Renal pelvis (tissue), 12 donors: Measurements from ENCODE around the gene FGFR4. TPM values are rescaled to one million over a fixed set of nuclear protein-coding genes. Genes with fewer than 3 reads are reported as not detected.
A peak's percentile ranks its signal among the peaks of the same experiment; 100 is the strongest.
"Not testable (repeated sequence)": the region's sequence is repeated elsewhere in the genome, so short reads cannot be mapped to it uniquely, and the experiment has no call there.

Source experiments
- DNase-seq: peaks from one replicate; pipeline ENCODE4 v3.0.0-alpha.2; 2013
- long read RNA-seq, 16 experiments: transcript quantifications; one replicate each; lab custom pipeline, GENCODE V29; 2026
- polyA plus RNA-seq, 3 donors: library from polyadenylated mRNA; unstranded; fragments of 120-200 nt; gene quantifications; one replicate each; pipeline ENCODE4 v1.2.1, GENCODE V29; 2013; ENCODE audit not compliant: insufficient read length in 3 of 3

The FGFR4 gene
- polyA plus RNA-seq: 100 to 1,000 TPM in 2 of 3 donors, 10 to 100 TPM in 1; 87.4 to 103 (median 101) TPM
- long read RNA-seq, donor 1, transcript FGFR4-204 (3 exons, 712 nt): major isoform, 5 of 26 reads
- long read RNA-seq, donor 1, partial matches to known transcripts: 16 of 26 reads
- long read RNA-seq, donor 1, other reads (novel, unspliced or antisense): 0 of 26 reads
- long read RNA-seq, donor 2, transcript FGFR4-207 (18 exons, 2,638 nt): major isoform, 6 of 21 reads
- long read RNA-seq, donor 2, partial matches to known transcripts: 11 of 21 reads
- long read RNA-seq, donor 2, other reads (novel, unspliced or antisense): 0 of 21 reads
- long read RNA-seq, donor 3, transcript FGFR4-207 (18 exons, 2,638 nt): major isoform, 6 of 24 reads
- long read RNA-seq, donor 3, partial matches to known transcripts: 15 of 24 reads
- long read RNA-seq, donor 3, other reads (novel, unspliced or antisense): 0 of 24 reads
- long read RNA-seq, donor 4, transcript FGFR4-207 (18 exons, 2,638 nt): major isoform, 8 of 21 reads
- long read RNA-seq, donor 4, transcript FGFR4-204 (3 exons, 712 nt): minor isoform, 5 of 21 reads
- long read RNA-seq, donor 4, partial matches to known transcripts: 5 of 21 reads
- long read RNA-seq, donor 4, other reads (novel, unspliced or antisense): 0 of 21 reads
- long read RNA-seq, donor 5, partial matches to known transcripts: 0 of 1 reads
- long read RNA-seq, donor 5, other reads (novel, unspliced or antisense): 0 of 1 reads
- long read RNA-seq, donor 6, partial matches to known transcripts: 12 of 20 reads
- long read RNA-seq, donor 6, other reads (novel, unspliced or antisense): 0 of 20 reads
- long read RNA-seq, donor 7, transcript FGFR4-204 (3 exons, 712 nt): major isoform, 7 of 38 reads
- long read RNA-seq, donor 7, partial matches to known transcripts: 25 of 38 reads
- long read RNA-seq, donor 7, other reads (novel, unspliced or antisense): 0 of 38 reads
- long read RNA-seq, donor 8: 0 reads
- long read RNA-seq, donor 9, partial matches to known transcripts: 18 of 29 reads
- long read RNA-seq, donor 9, other reads (novel, unspliced or antisense): 0 of 29 reads
- long read RNA-seq, donor 10, partial matches to known transcripts: 13 of 19 reads
- long read RNA-seq, donor 10, other reads (novel, unspliced or antisense): 0 of 19 reads
- long read RNA-seq, donor 11, partial matches to known transcripts: 7 of 12 reads
- long read RNA-seq, donor 11, other reads (novel, unspliced or antisense): 0 of 12 reads
- long read RNA-seq, donor 12, transcript FGFR4-207 (18 exons, 2,638 nt): major isoform, 5 of 27 reads
- long read RNA-seq, donor 12, partial matches to known transcripts: 15 of 27 reads
- long read RNA-seq, donor 12, other reads (novel, unspliced or antisense): 0 of 27 reads
- long read RNA-seq, donor 13, partial matches to known transcripts: 7 of 11 reads
- long read RNA-seq, donor 13, other reads (novel, unspliced or antisense): 0 of 11 reads
- long read RNA-seq, donor 14, partial matches to known transcripts: 52 of 60 reads
- long read RNA-seq, donor 14, other reads (novel, unspliced or antisense): 0 of 60 reads
- long read RNA-seq, donor 15, partial matches to known transcripts: 10 of 23 reads
- long read RNA-seq, donor 15, other reads (novel, unspliced or antisense): 0 of 23 reads
- long read RNA-seq, donor 16, transcript FGFR4-207 (18 exons, 2,638 nt): minor isoform, 5 of 38 reads
- long read RNA-seq, donor 16, transcript FGFR4-204 (3 exons, 712 nt): major isoform, 9 of 38 reads
- long read RNA-seq, donor 16, partial matches to known transcripts: 19 of 38 reads
- long read RNA-seq, donor 16, other reads (novel, unspliced or antisense): 0 of 38 reads

DNA sequence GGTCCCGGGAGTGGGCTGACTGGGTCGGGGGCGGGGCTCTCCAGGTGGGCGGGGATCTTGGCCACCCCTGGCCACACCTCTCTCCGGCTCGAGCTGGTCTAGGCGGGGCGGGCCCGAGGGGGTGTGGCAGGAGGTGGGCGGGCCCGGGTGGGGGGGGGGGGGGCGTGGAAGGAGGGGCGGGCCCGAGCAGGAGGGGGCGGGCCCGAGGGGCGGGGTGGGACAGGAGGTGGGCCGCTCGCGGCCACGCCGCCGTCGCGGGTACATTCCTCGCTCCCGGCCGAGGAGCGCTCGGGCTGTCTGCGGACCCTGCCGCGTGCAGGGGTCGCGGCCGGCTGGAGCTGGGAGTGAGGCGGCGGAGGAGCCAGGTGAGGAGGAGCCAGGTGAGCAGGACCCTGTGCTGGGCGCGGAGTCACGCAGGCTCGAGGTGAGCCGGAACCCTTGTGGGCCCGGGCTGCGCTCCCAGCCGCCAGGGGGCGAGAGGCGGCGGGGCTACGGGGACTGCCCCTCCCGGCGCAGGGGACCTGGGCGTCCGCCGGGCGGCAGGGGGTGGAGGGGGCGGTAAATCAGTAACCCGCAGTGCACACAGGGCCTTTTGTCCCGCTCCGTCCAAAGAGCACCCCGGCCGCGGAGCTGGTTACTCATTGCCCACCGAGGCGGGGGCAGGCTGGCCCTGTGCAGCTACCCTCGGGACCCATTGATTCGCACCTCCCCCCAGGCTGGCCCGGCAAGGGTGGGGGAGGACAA, at the start of gene FGFR4:
TSS of gene FGFR4 (plus strand) at position 262 of the 744 bp plus-strand sequence. CDS start 2,688 bp downstream, outside the sequence.
- peak; percentile 82 for DNase-seq

DNA sequence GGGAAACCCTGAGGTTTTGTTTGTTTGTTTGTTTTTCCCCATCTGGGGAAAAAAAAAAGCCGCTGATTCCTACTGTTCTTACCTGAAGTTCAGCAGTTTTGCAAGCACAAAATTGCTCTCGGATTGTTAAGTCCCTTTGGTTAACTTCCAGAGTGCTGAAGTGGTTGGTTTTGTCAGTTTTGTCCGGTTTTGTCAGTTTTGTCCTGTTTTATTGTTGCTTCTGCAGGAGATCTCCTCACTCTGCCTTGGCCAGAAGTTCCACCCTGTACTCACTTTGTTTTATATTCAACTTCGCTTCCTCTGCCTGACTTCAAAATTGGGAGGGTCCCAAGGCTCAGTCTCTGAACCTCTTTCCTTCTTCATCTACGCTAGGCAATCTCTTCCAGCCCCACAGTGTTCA, 49.8 kb upstream of the FGFR4 start:
- DNase-seq: no peak

DNA sequence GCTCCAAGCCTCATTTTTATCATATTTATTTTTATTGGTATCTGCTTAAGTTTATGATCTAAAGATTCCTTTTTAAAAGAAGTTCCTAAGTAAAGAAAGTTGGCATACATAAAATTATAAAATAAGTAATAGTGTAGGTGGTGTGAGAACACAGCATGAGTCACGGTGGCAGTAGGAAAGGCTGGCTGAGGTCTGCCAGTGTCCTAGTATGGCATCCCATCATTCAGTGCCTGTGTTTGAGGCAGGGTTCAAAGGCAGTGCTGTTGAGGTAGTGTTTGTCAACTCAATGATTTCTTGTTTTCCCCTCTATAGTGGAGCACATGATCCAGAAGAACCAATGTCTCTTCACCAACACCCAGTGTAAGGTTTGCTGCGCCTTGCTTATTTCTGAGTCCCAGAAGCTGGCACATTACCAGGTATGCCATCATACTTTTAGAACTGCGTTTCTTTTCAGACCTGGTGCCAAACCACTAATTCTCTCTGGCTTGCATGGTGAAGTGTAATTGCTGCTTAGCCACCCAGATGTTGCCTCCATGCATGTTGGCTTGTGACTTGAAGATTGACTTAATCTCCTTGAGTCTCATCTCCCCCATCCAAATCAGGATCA, 45.8 kb upstream of the FGFR4 start:
- DNase-seq: no peak

DNA sequence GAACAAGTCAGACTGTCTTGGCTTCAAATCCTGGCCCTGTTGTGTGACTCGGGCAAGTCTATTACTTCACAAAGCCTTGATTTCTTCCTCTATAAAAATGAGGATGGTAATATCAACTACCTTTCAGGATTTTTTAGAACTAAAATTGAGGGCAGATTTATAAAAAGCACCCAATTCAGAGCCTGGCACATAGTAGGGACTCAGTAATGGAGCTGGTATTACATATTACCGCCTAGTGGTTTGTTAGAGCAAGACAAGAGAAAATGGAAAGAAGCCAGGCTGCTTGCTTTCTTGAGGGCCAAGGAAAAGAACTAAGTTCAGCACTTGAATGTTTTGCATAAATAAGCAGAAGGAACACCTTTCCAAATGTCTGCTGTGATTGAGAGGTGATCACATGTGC, 44.8 kb upstream of the FGFR4 start:
- DNase-seq: no peak

DNA sequence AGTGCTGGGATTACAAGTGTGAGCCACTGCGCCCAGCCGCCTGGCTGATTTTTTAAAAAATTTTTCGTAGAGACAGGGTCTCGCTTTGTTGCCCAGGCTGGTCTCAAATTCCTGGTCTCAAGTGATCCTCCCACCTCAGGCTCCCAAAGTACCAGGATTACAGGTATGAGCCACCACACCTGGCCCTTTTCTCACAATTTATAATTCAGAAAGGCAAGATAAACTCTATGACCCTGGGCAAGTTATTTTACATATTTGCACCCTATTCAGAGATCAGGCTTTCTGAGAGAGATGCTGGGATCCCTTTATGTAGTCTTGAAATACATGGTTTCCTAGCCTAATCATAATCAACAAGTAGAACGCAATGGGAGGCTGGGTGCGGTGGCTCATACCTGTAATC, 43.6 kb upstream of the FGFR4 start:
- no peak for DNase-seq

DNA sequence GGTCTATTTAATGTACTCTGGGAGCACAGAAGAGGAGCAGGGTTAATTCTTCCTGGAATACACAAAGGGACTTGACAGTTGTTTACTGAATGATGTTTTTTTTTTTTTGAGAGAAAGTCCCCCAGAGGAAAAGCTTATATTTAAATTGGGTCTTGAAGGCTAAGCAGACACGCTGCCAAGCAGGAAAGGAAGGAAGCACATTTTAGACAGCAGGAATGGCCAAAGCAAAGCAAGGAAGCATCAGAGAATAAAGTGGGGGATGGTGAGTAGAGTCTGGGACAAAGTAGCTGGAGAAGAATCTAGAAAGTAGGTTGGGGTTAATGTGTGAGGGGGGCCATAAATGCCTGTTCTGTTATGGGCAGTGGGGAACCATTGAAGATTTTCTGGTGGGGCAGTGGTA, 42.8 kb upstream of the FGFR4 start:
- DNase-seq: no peak

DNA sequence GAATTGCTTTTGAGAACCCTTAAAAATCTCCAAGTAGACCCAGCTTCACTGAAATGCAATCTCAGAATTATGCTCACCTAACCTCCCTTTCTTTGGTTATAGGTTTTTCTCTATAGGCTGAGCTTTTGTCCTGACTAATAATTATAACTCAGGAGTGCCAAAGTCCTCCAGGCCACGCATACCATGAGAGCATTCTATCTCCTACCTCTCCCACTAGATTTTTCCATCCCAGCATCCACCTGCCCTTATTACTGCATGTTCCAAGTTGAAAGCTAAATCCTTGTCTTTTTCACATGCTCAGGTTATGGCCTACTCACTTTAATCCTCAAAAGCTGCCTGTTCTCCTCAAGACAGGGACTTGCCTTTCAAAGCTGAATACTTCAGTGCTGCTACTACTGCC, 42.1 kb upstream of the FGFR4 start:
- no peak for DNase-seq

DNA sequence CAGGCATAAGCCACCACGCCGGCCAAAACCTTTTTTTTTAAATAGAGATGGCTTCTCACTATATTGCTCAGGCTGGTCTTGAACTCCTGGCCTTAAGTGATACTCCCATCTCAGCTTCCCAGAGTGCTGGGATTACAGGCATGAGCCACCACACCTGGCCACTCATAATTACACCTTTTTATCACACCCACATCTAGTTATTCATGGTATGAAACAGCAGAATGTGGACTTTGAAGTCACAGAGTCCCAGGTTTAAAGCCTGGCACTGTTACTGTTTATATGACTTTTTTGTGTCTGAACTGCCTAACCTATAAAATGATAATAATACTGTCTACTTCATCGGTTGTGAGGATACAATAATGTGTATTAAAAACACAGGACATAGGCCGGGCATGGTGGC, 41.1 kb upstream of the FGFR4 start:
- no peak for DNase-seq

DNA sequence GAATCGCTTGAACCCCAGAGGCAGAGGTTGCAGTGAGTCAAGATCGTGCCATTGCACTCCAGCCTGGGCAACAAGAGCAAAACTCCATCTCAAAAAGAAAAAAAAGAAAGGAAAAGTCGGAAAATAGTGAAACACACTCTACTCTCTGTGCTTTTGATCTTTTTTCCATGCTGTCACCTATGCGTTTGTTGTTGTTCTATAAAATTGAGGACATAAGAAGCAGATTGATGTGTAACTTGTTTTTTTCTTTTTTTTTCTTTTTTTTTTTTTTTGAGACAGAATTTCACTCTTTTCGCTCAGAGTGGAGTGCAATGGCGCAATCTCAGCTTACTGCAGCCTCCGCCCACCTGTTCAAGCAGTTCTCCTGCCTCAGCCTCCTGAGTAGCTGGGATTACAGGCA, 38.2 kb upstream of the FGFR4 start:
- not testable (repeated sequence) for DNase-seq

DNA sequence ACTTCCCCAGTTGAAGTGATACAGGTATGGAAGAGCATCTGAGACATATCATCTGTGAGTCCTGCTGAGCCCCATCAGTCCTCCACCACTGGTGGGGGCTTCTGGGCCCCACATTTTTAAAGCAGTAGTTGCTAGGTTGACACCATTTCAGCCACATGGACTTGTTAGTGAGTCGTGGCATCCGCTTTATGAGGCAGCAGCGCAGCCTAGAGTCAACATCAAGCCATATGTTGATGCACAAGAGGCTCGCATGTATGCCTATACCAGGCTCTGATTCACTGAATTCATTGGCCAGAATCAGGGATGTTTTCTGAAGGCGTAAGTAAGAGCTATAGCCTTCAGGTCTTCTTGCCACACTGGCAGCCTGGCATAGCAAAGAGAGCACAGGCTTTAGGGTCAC, 37.4 kb upstream of the FGFR4 start:
- no peak for DNase-seq

DNA sequence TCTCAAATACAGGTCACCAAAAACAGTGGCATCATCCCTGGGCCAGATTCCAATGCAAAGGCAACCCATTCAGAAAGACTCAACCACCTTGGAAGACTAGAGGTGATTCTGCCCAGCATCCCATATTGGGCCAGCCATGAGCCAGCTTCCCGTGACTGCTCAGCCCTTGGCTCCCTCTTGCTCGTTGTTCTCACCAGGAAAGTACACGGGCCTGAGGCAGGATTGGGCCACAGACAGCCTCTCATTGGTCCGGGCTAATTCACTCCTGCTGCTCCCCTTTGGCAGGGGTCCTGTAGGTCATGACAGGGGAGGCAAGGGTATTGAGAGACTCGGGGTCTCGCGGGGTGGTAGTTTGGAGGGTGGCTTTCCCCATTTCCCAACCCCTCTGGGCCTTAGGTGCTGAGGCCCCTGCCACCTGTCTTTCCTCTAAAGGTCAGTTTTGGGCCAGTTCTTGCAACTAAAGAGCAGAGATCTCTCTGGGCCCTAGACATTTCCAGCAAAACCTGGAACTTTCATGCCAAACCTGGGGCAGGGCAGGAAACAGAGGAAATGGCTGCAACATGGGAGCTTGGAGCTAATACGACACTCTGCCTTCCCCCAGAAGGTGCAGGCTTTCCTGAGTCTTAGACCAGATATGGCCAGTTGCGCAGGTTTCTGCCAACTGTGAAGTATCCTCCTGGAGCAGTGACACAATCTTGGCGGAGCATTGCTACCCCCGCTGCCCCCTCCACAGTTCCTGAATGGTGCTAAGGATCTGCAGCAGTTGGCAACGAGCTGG, 22.0 kb upstream of the FGFR4 start:
- no peak for DNase-seq

DNA sequence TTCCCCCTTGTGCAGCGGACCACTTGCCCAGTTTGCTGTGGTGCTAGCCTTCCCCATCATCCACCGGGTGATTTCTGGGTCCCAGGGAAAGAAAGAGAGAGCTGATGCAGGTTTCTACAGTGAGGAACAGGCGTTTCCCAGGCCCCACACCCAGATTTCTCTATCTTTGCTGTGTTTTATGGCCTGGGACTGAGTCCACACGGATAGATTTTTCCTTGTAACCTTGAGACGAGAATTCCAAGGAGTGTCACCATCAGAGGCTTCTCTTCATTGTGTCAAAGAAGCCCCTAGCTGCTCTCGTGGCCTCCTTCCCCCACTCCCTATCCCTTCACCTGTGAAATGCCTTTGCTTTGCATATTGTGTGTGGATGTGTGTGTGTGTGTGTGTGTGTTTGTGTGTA, 21.2 kb upstream of the FGFR4 start:
- no peak for DNase-seq

DNA sequence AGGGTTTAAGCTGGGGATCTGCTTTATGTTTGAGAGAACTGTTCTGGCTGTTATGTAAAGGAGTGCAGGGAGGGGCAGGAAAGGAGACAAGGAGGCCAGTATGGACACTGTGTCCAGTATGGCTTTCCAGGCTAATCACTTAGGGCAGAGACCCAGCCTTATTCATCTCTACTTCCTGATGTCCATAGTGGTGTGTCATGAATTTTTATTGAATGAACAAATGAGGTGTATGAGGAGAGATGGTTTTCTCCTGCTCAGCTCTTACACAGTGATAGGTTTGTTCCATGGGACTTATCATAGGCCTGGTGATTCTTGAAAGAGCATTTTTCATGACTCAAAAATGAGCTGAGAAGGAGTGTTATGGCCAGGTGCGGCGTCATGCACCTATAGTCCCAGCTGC, 20.5 kb upstream of the FGFR4 start:
- DNase-seq: no peak

DNA sequence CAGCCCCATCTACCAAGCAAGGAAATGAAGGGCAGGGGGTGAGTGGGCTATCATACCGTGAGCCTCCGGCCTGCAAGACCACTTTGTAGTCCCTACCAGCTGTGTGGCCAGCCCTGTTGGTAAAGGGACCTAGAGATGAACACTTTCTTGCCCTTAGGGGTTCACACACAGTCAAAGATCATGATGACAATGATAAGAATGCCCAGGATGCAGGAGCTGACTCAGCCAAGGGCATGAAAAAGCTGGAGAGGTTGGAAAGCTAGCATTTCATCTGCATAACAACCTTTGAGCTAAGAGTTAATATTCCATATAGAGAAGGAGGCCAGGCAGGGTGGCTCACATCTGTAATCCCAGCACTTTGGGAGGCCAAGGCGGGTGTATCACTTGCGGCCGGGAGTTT, 19.2 kb upstream of the FGFR4 start:
- DNase-seq: no peak

DNA sequence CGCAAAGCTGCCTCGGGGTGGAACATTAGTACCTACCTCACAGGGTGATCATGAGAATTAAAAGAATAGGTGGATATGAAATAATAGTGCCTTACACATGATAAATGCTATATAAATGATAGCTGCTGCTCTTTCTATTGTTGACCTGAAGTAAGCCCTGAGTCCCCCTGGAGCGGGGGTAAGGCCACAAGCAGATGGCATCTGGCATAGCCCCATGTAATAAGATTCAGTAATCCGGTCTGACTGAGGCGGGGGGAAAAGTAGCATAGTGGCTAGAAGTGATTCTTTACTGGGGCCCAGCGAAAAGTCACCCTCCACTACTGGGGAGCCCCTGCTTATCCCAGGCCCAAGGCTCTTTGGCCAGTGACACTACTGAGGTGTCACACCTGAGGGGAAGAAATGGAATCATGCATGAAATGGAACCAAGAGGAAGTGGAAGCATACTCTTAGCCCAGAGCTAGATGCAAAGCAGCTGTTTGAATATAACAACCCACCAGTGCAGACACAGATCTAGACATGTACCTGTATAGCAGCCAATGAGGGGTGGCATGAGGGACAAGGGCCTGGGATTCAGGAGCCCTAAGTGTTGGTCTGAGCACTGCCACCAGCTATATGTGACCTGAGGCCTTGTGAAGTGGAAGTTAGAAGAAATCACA, 16.1 kb upstream of the FGFR4 start:
- no peak for DNase-seq

DNA sequence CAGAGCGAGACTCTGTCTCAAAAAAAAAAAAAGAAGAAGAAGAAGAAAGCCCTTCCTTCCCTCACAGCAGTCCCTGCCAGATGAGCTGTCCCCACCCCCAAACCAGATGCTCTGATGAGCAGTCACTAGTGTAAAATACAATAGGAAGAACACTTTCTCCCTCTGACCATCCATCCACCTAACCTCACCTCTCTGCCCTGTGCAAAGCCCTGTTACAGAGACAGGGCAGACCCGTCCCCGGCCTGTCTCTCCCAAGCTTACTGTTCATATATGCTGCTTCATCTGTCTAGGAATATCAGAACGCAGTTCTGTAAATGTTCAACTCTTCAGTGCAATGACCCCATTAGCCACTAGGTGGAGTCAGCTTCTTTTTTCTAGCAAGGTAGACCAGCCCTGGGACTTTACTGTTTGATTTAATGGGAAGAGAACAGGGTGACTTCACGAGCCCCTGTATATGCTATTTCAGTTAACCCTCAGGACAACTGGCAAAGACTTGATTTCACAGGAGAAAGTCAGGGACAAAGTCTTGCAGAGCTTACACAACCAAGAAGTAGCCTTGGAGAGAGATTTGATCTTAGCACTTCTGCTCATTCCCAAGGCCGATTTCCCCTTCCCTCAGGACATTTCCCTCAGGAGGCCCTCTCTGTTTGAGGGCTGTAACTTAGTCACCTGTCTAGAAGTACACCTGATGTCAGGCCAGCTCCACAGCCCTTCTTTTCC, 14.9 kb upstream of the FGFR4 start:
- DNase-seq: peak; percentile 83

DNA sequence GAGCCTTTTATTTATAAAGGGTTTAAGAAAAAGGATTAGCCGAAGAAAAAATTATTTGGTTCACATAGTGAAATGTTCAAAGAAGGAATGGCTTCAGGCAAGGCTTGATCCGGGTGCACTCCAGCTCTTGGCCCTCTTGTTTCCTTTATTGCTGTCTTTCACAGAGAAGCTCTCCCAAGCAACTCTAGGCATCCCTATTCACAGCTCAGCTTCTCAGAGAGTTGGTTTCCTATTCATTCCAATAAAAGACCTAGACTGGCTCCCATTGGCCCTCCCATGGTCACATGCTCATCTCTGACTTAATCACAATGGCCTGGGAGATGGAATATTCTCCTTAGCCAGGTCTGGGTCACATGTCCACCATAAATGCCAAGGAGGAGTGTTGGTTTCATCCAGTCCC, 9.4 kb upstream of the FGFR4 start:
- DNase-seq: no peak

DNA sequence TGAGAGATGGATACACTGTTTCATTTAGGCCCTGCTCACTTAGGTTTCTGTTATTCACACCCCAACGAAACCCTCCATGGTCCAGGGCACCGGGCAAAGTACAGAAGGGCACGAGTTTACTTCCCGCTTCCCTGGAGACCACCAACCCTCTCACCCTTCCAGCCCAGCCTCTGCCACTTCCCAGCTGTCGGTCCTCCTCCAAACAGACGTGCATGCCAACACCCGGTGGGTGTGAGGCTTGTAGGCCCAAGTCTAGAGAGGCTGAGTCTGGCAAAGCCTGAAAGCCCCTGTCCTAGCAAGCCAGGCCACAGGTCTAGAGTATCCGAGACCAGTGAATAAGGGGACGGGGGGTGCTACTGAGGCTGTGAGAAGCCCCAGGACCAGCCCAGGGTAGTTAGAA, 7.1 kb upstream of the FGFR4 start:
- DNase-seq: no peak
